Left ventricle myocardium inferior (tissue), 1 donor: ENCODE results near the gene ZPLD1. TPM values are rescaled to one million over a fixed set of nuclear protein-coding genes. Genes with fewer than 3 reads are reported as not detected.
A peak's percentile ranks its signal among the peaks of the same experiment; 100 is the strongest.

Source experiments
- DNase-seq: peaks from one replicate; pipeline ENCODE4 v3.0.0-alpha.2; 2020
- H3K27ac ChIP-seq: fragments of 200-600 bp; replicated peaks from 2 replicates; pipeline ENCODE4 v1.8.0; 2021
- H3K27me3 ChIP-seq: fragments of 200-600 bp; 2 replicates; pipeline ENCODE4 v1.8.0; 2021; ENCODE audit warnings: low read depth
- H3K36me3 ChIP-seq: fragments of 200-600 bp; 2 replicates; pipeline ENCODE4 v1.8.0; 2021
- H3K4me1 ChIP-seq: fragments of 200-600 bp; 2 replicates; pipeline ENCODE4 v1.8.0; 2021
- H3K4me3 ChIP-seq: fragments of 200-600 bp; 2 replicates; pipeline ENCODE4 v1.8.0; 2021; ENCODE audit warnings: mild to moderate bottlenecking, moderate library complexity
- H3K9me3 ChIP-seq: fragments of 200-600 bp; replicated peaks from 2 replicates; pipeline ENCODE4 v1.8.0; 2021
- CTCF ChIP-seq: fragments of 200-600 bp; IDR thresholded peaks from 2 replicates; pipeline ENCODE4 v1.8.0; 2021; ENCODE audit warnings: antibody characterized with exemption, mild to moderate bottlenecking, borderline replicate concordance
- intact Hi-C: fragments of 100-400 bp; cut with micrococcal nuclease; formaldehyde crosslinking; loops from one replicate; pipeline ENCODE4 v1.11.0; 2022
- total RNA-seq: library from RNA; stranded (reverse); fragmentation: NEBNext Ultra II Directional; extraction: Animal tissue kit (Norgen Biotek cat#: 25700); gene quantifications from one replicate; pipeline ENCODE4 v1.2.1, GENCODE V29; 2021
- donor health status: DM: no; HTN: yes; CAD: no; lungs with severe emphysema.

ZPLD1 gene
- total RNA-seq, 1 donor from 2014 or later = not detected

- no peak for TF ChIP-seq CTCF
- DNase-seq = no peak
- H3K4me3 ChIP-seq = no peak overlapping the region
- H3K4me1 ChIP-seq = no peaks in the 10 kb centered on the region
- no peaks in the 10 kb centered on the region for H3K9me3 ChIP-seq
- H3K27ac ChIP-seq = no peak overlapping the region
- no peaks in the 10 kb centered on the region for H3K36me3 ChIP-seq
- no peaks in the 10 kb centered on the region for H3K27me3 ChIP-seq
- intact Hi-C loops = no loop called here
Measured at GRCh38 chr3:102474207-102474606, 39.4 kb downstream of the ZPLD1 start.

DNA sequence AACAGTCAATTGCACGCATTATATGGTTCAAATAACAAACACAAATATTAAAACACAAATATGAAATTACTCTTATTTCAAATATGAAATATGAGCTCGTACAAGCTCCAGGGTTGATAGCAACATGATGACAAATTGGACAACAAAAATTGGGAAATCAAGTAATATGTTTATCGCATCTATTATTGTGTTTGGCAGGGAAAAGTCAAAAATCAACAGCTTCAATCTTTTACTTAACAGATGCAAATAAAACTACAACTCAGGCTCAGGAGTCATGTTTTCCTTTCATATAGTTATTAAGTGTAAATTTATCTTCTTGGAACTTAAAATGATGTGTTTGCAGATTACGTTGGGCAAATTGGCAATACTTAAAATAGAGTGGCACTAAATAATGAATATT, 41.4 kb downstream of the ZPLD1 start:
- no peak for DNase-seq
- H3K4me3 ChIP-seq = no peak overlapping the region
- H3K9me3 ChIP-seq = no peaks in the 10 kb centered on the region
- no peaks in the 10 kb centered on the region for H3K27me3 ChIP-seq
- no peak for TF ChIP-seq CTCF
- H3K27ac ChIP-seq = no peak overlapping the region
- H3K4me1 ChIP-seq = peaks cover 7% of the 10 kb centered on the region
- intact Hi-C loops = no loop called here
- no peaks in the 10 kb centered on the region for H3K36me3 ChIP-seq

GRCh38 chr3:102478160-102478559, 43.3 kb downstream of the ZPLD1 start:
- Histone ChIP-seq H3K27me3 (no peaks in the 10 kb centered on the region), H3K4me1 (peaks cover 7% of the 10 kb centered on the region), H3K36me3 (no peaks in the 10 kb centered on the region), H3K4me3 (no peak overlapping the region), H3K9me3 (no peaks in the 10 kb centered on the region), H3K27ac (no peak overlapping the region)
- no peak for TF ChIP-seq CTCF
- intact Hi-C loops = no loop called here
- no peak for DNase-seq

DNA sequence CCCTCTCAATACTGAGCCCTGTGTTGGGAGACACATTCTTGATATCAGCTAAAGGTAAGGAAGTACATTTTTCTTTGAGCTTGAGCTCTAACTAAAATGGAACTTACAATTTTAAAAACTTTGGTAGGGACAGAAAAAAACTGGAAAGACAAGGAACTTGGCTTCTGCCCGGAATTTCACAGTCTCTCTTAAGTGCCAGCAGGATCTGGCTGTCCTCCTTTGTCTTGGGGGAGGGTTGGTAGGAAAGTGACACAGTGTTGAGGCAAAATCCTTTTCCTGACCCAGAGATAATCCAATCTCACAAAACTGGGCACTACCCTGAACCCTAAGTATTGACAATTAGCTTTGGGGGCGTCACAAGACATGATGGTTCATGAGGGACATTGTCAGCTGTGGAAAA, 45.3 kb downstream of the ZPLD1 start:
- H3K36me3 ChIP-seq = no peaks in the 10 kb centered on the region
- no peaks in the 10 kb centered on the region for H3K9me3 ChIP-seq
- H3K27me3 ChIP-seq = no peaks in the 10 kb centered on the region
- TF ChIP-seq CTCF = no peak
- H3K27ac ChIP-seq = no peak overlapping the region
- no peak for DNase-seq
- intact Hi-C loops = no loop called here
- H3K4me3 ChIP-seq = no peak overlapping the region
- H3K4me1 ChIP-seq = peaks cover 7% of the 10 kb centered on the region

DNA sequence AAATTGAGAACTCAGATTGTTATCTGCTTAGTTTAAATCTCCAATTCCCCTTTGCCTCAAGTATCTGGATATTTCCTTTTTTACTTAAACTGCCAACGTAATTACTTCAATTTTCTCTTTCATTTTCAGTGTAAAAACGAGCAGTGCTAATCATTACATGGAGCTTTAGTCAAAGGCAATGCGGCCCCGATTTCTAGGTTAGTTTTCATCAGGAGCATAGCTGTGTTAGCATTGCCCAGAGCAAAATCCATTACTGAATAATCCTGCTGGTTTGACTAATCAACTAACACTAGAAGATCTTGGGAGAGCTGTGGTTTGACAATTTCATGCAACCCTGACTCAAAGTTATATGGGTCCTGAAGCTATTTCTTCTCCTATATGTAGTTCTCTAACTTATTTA, 46.2 kb downstream of the ZPLD1 start:
- H3K4me1 ChIP-seq = peaks cover 7% of the 10 kb centered on the region
- TF ChIP-seq CTCF = no peak

DNA sequence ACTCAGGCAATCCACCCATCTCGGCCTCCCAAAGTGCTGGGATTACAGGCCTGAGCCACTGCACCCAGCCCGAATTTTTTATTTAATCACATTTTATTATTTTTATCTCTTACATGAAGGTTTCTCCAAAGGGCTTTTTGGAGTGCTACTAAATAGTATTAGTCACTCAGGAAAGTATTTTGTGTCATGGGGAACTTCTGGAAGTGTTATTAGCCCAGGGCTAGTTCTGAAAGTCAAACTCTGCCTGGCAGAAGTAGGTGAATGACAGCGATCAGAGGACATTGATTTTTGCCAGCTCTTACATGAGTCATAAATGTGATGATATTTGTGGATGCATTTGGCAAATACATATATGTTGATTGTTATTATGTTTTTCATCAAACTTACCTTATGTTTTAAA, 48.7 kb downstream of the ZPLD1 start:
- no peak overlapping the region for H3K4me3 ChIP-seq
- peaks cover 7% of the 10 kb centered on the region for H3K4me1 ChIP-seq
- no peak overlapping the region for H3K27ac ChIP-seq
- DNase-seq = no peak
- no peaks in the 10 kb centered on the region for H3K36me3 ChIP-seq
- no peaks in the 10 kb centered on the region for H3K27me3 ChIP-seq
- intact Hi-C loops = no loop called here
- TF ChIP-seq CTCF = no peak
- H3K9me3 ChIP-seq = no peaks in the 10 kb centered on the region

More for the DNA sequence above, 46.2 kb downstream of the ZPLD1 start:
- H3K4me3 ChIP-seq = peak overlapping the region; percentile 10
- H3K9me3 ChIP-seq = no peaks in the 10 kb centered on the region
- H3K27me3 ChIP-seq = no peaks in the 10 kb centered on the region
- intact Hi-C loops = no loop called here
- no peak for DNase-seq
- no peak overlapping the region for H3K27ac ChIP-seq
- H3K36me3 ChIP-seq = no peaks in the 10 kb centered on the region
